Left renal cortex interstitium (tissue), 4 donors: ENCODE measurements around the gene CLTC. TPM values are rescaled to one million over a fixed set of nuclear protein-coding genes. Genes with fewer than 3 reads are reported as not detected.
"Not testable (repeated sequence)": the region's sequence is repeated elsewhere in the genome, so short reads cannot be mapped to it uniquely, and the experiment has no call there.

ENCODE experiments used
- DNase-seq, 4 donors: peaks; one replicate each; pipeline ENCODE4 v3.0.0-alpha.2; 2013; ENCODE audit warnings: low read depth in 4 of 4, low spot score in 2 of 4, missing footprints in 1 of 4
- polyA plus RNA-seq, 4 donors: library from polyadenylated mRNA; unstranded; fragments of 120-200 nt; gene quantifications; one replicate each; pipeline ENCODE4 v1.2.1, GENCODE V29; 2013; ENCODE audit not compliant: insufficient read length in 4 of 4

Gene CLTC
- polyA plus RNA-seq, 4 donors, result 264 to 340 (median 288) TPM

DNA sequence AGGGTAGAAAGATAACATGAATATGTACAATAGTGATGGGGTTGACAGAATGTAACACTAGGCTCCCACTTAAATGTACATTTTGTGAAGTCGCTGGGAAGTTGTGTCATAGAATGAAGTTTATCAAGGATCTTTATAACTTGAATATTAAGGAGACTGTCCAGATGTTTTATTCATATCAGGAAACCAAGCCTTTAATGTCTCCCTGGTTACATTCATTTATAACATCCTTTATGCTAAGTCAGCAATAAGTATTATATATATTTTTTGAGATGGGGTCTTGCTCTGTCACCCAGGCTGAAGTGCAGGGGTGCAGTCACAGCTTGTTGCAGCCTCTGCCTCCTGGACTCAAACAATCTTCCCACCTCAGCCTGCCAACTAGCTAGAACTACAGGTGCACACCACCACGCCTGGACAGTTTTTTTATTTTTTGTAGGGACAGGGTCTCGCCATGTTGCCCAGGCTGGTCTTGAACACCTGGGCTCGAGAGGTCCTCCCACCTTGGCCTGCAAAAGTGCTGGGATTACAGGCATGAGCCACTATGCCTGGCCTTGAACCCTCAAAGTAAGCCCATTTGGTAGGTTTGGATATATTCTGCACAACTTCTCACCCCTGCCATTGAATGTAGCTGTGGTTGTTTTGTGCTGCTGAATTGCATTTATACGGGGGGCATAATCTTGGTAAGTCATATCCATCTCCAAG lies 14.1 kb downstream of the CLTC start:
- no peak for DNase-seq

DNA sequence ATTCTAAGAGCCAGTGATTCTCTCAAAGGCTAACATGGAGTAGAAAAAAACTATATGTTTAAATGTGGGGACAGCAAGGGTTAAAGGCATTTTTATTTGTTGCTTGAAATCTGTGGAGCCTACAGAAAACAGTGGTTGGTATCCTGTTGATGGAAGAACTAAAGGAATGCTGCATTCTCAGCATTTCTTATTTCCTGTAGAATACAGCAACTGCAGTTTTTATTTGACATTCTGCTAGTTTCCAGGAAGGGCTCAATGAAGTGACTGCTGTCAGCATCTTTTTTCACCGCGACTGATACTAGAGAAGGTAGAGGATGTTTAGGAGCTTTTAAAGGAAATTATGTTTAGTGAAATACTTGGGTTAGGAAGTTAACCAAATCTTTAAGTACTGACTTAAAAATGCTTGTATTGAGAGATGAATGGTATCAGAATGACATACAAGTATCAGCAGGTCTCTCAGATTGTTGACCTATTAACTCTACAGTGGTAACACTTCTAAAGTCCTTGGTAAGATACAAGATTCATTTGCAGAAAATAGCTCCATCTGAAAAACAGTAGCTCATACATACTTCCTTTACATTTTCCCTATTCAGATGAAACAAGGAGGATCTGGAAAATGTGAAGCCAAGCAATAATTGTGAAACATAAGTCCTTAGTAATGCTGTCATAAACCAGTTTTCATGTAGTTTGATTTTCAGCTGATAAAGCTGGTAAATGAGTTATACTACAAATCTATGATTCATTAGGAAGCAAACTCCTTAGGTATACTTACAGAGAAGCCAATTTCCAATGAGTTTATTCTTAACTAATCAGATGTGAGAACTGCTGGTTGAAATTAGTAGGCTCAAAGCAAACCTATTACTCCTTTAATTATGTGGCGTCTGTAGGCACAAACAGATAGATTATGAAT lies 15.2 kb downstream of the CLTC start:
- no peak for DNase-seq

DNA sequence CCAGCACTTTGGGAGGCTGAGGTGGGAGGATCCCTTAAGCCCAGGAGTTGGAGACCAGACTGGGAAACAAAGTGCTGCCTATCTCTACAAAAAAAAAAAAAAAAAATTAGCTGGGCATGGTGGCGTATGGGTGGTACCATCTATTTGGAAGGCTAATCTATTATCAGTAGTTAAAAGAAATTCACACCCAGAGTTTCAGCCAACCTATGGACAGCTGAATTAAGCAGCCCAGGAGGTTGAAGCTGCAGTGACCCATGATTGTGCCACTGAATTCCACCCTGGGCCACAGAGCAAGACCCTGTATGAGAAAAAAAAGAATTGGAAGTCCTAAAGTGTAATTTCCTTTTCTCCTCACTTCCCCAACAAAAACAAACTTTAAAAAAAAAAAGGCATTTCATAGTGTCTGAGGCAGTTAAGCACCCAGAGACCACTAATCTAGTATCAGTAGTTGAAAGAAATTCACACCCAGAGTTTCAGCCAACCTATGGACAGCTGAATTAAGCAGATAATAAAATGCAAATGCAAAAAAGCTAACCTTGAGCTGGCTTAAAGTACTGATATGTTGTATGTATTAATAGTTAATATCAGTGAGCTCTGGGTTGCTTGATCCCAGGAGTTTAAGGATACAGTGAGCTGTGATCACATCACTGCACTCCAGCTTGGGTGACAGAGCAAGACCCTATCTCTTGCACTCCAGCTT lies 18.1 kb downstream of the CLTC start:
- DNase-seq, result no peak

DNA sequence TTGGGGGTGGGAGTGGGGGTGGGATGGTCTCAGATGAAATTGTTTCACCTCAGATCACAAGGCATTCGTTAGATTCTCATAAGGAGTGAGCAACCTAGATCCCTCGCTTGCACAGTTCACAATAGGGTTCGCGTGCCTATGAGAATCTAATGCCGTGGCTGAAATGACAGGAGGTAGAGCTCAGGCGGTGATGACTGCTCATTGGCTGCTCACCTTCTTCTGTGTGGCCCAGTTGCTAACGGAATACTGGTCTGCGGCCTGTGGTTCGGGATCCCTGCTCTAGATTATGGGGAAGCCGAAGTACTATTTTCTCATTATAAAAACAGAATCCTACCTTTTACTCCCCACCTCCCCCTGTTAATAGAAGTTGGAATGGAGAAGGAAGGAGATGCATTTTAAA lies 18.9 kb downstream of the CLTC start:
- no peak for DNase-seq

DNA sequence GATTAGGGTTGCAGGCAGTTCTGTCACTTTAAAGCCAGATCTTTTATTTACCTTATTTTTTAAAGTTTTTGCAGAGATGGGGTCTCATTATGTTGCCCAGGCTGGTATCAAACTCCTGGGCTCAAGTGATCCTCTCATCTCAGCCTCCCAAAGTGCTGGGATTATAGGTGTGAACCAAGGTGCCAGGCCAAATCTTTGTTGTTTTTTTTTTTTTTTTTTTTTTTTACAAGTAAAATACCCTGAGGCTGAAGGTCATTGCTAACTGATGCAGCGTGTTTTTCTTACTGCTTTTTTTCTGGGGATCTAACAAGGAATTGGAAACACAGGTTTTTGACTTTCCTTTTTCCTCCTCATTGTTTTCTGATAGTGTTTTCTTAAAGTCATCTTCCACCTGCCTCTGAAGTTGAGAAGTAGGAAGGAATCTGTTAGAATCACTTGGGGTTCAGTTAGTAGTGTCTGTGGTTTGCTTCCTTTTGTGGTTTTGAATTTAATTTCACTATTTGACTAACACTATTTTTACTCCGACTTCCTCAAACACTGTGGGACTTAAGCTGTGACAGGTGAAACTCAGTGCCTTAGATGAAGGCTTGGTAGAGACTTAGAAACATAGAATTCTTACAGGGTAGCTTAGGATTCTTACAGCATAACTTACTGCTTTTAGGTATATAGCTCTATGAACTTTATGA lies 22.2 kb downstream of the CLTC start:
- DNase-seq, result no peak

DNA sequence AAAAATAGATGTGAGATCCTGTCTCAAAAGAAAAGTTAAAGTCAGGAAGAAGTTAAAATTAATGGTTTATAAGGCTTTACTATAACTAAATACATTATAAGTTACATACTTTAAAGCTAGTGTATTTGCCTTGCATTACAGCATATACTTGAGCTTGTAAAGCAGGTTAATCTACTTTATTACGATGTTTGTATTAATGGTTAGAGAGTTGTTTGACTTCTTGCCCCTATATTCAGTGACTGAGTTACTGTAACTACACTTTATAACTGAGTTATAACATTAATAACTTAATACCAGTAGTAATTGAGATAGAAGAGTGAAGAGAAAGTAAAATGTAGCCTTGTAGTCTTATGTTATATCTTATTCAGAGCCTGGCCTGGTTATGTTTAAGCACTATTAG lies 22.9 kb downstream of the CLTC start:
- DNase-seq, result no peak

DNA sequence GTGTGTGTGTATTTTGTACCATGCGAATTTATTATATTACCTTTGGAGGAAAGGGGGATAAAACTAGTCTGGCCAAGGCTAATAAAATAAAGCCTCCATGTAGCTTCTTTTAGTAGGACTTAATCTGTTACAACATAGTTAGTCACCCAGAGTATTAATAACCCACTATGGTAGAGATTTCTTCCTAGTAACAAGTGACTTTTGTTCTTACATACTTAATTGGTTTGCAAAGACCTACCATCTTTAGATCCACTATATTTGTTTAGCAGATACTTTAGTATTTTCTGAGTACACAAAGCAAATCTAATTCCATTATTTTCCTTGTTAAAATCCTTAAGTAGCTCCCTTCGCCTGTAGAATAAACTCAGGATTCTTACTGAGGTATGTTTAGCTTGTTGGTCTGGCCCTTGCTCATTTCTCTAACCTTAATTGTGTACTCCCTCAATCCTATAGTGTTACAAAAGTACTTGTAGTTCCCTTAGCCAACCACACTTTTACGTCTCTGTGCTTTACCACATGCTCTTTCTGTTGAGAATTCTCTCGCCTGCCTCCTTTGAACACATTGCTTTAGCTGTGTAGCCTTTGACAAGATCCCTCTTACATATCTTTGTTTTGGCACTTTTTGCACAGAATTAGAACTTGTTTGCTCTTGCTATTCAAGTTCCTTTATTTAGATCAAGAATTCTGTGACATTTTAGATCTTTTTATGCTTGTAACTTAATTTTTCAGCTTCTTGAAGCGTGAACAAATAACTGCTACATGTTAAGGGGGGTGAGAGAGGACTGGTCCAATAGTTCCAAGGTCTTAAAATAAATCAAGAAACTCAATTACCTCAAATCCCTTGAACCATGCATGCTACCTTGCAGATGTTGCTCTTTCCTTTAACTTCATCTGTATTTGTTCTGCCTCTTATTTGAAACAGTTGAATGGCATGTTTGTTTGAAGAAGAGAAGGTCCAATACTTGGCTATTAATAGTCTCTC lies 23.8 kb downstream of the CLTC start:
- no peak for DNase-seq

DNA sequence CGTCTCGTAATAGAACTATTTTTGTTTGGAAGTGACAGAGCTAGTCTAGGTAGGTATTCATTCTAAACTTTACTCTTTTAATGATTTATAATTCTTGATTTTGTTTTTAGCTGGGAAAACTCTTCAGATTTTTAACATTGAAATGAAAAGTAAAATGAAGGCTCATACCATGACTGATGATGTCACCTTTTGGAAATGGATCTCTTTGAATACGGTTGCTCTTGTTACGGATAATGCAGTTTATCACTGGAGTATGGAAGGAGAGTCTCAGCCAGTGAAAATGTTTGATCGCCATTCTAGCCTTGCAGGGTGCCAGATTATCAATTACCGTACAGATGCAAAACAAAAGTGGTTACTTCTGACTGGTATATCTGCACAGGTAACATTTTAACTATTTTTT lies 27.6 kb downstream of the CLTC start:
- DNase-seq, result no peak

DNA sequence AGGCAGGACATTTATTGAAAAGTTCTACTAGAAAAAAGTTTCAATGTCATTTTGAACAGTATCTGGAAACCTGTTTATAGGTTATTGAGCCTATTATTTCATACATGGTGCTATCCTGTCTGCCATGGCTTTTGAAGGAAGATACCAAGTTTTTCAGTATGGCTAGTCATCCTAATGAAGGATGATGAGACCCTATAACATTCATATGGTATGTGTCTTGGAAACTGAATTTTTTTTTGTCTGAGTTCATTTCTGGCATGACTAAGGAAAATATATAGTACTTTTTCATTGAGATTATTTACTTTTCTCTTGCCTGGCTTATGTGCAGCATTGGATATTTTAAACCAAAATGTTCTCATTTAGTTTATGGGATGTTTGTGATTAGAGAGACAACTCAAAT lies 30.2 kb downstream of the CLTC start:
- no peak for DNase-seq

DNA sequence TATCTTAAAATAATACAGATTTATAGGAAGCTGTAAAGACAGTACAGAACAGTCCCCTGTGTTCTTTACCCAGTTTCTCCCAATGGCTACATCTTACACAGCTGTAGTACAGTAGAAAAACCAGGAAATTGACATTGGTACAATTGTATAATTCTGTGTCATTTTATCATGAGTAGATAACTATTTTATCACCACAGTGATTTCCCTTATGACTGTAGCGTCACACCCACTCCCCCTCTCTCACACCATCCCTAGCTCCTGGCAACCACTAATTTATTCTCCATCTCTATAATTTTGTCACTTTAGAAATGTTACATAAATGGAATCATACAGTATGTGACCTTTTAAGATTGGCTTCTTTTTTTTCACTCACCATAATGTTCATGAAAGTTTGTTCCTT lies 30.9 kb downstream of the CLTC start:
- DNase-seq, result no peak

DNA sequence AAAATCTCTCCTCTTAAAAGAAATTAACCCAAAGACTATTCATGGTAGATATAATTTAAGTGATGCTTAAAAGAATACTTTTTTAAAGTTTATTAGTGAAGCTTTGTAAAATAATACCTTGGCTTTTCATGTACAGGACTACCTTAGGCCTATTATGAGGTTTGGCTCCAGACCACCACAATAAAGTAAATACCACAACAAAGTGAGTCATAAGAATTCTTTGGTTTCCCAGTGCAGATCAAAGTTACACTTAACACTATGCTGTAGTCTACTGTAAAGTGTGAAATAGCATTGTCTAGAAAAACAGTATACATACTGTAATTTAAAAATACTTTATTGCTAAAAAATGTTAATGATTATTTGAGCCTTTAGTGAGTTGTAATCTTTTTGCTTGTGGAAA lies 31.7 kb downstream of the CLTC start:
- no peak for DNase-seq

DNA sequence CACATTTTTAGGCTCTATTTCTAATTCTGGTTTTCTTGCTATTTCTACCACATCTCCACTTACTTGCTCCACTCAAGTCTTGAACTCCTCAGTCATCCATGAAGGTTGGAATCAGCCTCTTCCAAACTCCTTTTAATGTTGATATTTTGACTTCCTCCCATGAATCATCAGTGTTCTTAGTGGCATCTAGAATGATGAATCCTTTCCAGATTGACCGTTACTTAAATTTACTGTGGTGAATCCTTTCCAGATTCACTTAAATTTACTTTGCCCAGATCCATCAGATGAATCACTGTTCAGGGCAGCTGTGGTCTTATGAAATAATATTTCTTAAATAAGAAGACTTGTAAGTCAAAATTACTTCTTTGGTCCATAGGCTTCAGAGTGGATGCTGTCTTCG lies 32.4 kb downstream of the CLTC start:
- DNase-seq, result no peak

DNA sequence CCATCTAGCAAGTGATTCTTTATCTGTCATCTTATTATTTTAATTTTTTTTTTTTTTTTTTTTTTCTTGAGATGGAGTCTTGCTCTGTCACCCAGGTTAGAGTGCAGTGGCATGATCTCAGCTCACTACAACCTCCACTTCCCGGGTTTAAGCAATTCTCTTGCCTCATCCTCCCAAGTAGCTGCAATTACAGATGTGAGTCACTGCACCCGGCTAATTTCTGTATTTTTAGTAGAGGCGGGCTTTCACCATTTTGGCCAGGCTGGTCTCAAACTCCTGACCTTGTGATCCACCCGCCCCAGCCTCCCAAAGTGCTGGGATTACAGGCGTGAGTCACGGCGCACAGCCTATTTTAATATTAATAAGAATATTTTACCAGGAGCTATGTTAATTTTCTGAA lies 36.9 kb downstream of the CLTC start:
- DNase-seq, result not testable (repeated sequence)

DNA sequence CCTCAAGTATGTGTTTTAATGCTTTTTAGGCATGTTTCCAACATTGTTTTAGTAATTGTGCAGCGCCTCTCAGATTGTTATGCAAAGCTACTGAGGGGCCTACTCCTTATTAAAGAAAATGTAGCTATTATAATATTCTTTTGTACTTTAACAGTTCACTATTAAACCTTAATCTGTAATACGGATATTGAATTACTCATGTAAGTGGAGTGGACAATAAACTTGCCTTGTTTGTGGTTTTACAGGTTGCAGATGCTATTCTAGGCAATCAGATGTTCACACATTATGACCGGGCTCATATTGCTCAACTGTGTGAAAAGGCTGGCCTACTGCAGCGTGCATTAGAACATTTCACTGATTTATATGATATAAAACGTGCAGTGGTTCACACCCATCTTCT lies 46.5 kb downstream of the CLTC start:
- DNase-seq, result no peak

DNA sequence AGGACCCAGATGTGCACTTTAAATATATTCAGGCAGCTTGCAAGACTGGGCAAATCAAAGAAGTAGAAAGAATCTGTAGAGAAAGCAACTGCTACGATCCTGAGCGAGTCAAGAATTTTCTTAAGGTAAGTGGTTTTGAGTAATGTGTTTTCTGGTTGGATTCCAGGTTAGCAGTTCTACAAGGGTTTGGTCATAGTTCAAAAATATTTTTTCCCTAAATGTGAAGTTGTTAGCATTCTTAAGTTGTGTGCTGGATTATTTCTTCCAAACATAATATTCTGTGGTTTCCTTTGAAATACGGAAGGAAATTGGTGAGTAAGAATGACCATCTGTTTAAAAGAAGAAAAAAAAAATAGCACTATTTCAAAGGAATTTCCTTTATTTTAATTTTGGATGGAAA lies 49.1 kb downstream of the CLTC start:
- no peak for DNase-seq

DNA sequence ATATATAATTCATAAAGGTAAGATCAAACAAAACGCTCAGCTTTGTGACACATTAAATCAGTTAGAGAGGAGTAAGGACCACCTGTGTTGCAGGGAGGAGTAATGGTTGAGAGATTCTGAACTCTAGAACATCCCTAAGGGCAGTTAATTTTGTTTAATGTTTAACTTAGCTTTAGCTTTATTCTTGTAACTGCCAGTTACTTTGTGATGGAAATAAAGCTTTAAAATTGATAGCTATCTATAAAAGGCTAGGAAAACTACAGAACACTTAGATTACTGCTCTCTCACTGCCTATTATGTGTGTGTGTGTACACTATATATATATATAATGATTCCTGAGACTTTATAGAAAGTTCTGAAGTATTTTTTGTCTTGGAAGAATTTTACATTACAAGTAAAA lies 49.7 kb downstream of the CLTC start:
- DNase-seq, result peak in 3 of 4 donors; percentile 11 to 41 (median 18)

DNA sequence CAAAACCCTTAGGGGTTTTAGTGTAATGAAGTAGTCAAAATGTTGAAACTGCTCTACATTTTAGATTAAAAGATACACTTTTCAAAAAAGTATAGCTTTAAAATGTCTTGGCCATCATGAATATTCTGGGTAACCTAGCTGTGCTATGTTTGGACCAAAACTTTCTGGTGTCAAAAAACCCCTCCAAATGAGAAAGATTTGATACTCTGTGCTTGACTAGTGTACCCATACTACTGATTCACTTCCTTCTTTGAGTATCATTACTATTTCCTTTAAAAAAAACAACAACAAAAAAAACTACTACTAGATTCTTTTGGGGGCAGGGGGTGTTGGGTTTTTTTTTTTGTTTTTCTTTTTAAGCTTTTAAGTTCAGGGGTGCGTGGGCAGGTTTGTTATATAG lies 50.2 kb downstream of the CLTC start:
- DNase-seq, result no peak

DNA sequence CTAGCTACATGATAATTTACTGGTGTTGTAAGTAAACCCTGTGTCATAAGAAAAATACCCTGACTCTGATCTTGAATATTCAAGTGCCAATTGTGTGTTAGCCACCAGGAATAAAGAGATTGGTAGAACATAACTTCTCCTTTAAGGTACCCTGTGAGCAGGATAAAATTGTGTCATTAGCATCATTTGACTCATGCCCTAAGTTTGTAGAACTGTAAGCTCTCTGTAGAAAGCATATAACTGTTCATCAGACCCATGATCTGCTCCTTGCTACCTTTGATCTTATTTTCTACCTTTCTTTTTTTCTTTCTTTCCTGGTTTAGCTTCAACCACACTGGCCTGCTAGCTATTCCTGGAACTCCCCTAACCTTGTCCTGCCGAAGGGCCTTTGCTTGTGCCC lies 51.7 kb downstream of the CLTC start:
- no peak for DNase-seq

DNA sequence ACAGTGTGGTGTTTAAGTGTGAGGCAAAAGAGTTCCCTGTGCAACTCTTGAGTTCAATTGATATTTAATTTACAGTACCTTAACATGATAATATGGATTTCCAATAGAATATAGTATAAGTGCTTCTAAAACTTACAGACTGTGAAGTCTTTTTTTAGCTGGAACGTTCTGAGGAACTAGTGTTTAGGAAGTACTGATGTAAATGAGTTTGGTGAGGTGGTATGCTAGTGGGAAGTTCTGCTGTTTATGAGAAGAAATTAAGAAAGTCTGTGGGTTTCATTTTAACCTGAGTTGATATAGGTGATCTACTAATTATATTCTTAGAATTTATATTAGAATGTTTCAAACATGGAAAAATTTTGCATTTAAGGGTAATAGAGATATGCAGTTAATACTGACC lies 55.5 kb downstream of the CLTC start:
- no peak for DNase-seq

DNA sequence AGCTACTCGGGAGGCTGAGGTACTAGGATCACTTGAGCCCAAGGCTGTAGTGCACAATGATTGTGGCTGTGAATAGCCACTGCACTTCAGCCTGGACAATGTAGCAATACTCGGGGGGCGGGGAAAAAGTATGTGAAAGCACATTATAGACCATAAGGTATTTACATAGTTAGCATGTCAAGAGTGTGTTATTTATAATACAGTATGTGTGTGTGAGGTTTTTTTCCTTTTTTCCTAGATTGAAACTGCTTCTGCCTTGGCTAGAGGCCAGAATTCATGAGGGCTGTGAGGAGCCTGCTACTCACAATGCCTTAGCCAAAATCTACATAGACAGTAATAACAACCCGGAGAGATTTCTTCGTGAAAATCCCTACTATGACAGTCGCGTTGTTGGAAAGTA lies 57.0 kb downstream of the CLTC start:
- DNase-seq, result no peak
